Breast epithelium (tissue), 3 donors: ENCODE data around the gene SESN2.

Experiments used
- POLR2A ChIP-seq: fragments of 450-650 bp; IDR thresholded peaks from one replicate; pipeline ENCODE4 v1.6.1; 2016; ENCODE audit warnings: antibody characterized with exemption, mild to moderate bottlenecking, moderate library complexity
- POLR2AphosphoS5 ChIP-seq, 3 donors: sonication (generic); formaldehyde crosslinking; IDR thresholded peaks; one replicate each; pipeline ENCODE4 v1.6.1; 2017; ENCODE audit warnings: antibody characterized with exemption in 3 of 3
- TF ChIP-seq, protein P1 (sequence below), 3 donors: fragments of 450-650 bp; IDR thresholded peaks; one replicate each; pipeline ENCODE4 v1.5.1; 2016 to 2017; ENCODE audit warnings: antibody characterized with exemption in 3 of 3, mild to moderate bottlenecking in 3 of 3, moderate library complexity in 3 of 3

GRCh38 chr1:28298438-28298837, 39.1 kb downstream of the SESN2 start:
- TF ChIP-seq POLR2A (no peak), POLR2AphosphoS5 (IDR thresholded peaks at IDR 0.05) (no peak)
- TF ChIP-seq, protein P1, sequence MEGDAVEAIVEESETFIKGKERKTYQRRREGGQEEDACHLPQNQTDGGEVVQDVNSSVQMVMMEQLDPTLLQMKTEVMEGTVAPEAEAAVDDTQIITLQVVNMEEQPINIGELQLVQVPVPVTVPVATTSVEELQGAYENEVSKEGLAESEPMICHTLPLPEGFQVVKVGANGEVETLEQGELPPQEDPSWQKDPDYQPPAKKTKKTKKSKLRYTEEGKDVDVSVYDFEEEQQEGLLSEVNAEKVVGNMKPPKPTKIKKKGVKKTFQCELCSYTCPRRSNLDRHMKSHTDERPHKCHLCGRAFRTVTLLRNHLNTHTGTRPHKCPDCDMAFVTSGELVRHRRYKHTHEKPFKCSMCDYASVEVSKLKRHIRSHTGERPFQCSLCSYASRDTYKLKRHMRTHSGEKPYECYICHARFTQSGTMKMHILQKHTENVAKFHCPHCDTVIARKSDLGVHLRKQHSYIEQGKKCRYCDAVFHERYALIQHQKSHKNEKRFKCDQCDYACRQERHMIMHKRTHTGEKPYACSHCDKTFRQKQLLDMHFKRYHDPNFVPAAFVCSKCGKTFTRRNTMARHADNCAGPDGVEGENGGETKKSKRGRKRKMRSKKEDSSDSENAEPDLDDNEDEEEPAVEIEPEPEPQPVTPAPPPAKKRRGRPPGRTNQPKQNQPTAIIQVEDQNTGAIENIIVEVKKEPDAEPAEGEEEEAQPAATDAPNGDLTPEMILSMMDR (IDR thresholded peaks at IDR 0.05): no peak
